MCF 10A (cell line): ENCODE results near the gene GDPD1. TPM values are rescaled to one million over a fixed set of nuclear protein-coding genes. Genes with fewer than 3 reads are reported as not detected.

Experiments used
- BruUV-seq: library from RNA; stranded (reverse); fragments of 400-500 nt; replicated peaks from 2 replicates; lab custom pipeline; 2021; lab: Mats Ljungman, UMichigan
- CTCF ChIA-PET: fragments of 300-600 bp; sonication (Branson Sonifier 250); formaldehyde crosslinking; extraction: SDS; loops from one replicate; lab custom pipeline; 2021; ENCODE audit warnings: antibody characterized with exemption, inconsistent platforms; lab: Yijun Ruan, JAX
- POLR2A ChIA-PET: fragments of 300-600, 350-650 bp; sonication (Branson Sonifier 250); formaldehyde crosslinking; extraction: SDS; loops from one replicate; lab custom pipeline; 2020; ENCODE audit warnings: antibody characterized with exemption, inconsistent platforms; lab: Yijun Ruan, JAX
- DNase-seq: peaks from one replicate; pipeline ENCODE4 v3.0.0-alpha.2; 2018; ENCODE audit not compliant: unreplicated experiment
- H3K27ac Mint-ChIP-seq: one replicate; pipeline ENCODE4 v1.8.0; 2022; ENCODE audit warnings: mild to moderate bottlenecking, low read depth, mixed read lengths; ENCODE audit not compliant: unreplicated experiment
- H3K27me3 Mint-ChIP-seq: one replicate; pipeline ENCODE4 v1.8.0; 2022; ENCODE audit warnings: mixed read lengths; ENCODE audit not compliant: insufficient read depth, unreplicated experiment
- H3K36me3 Mint-ChIP-seq: one replicate; pipeline ENCODE4 v1.8.0; 2022; ENCODE audit warnings: mild to moderate bottlenecking, moderate library complexity, mixed read lengths; ENCODE audit not compliant: insufficient read depth, unreplicated experiment
- H3K4me1 Mint-ChIP-seq: one replicate; pipeline ENCODE4 v1.8.0; 2022; ENCODE audit warnings: mixed read lengths; ENCODE audit not compliant: insufficient read depth, unreplicated experiment
- H3K4me3 Mint-ChIP-seq: one replicate; pipeline ENCODE4 v1.8.0; 2022; ENCODE audit warnings: mild to moderate bottlenecking, moderate library complexity, mixed read lengths; ENCODE audit not compliant: unreplicated experiment
- H3K9me3 Mint-ChIP-seq: one replicate; pipeline ENCODE4 v1.8.0; 2022; ENCODE audit warnings: mixed read lengths; ENCODE audit not compliant: unreplicated experiment
- intact Hi-C: fragments of 100-400 bp; cut with micrococcal nuclease; formaldehyde crosslinking; loops from 2 replicates; pipeline ENCODE4 v1.14.1; 2022
- total RNA-seq: library from RNA; stranded (reverse); gene quantifications from 2 replicates; pipeline ENCODE4 v1.2.3, GENCODE V29; 2022
- TF ChIP-seq, protein P1 (sequence below): fragments of 200-600 bp; IDR thresholded peaks from one replicate; pipeline ENCODE4 v1.8.0; 2022; ENCODE audit warnings: antibody characterized with exemption, mild to moderate bottlenecking; ENCODE audit not compliant: unreplicated experiment

The GDPD1 gene
- total RNA-seq, 1 experiment from 2014 or later = 2.9 TPM

DNA sequence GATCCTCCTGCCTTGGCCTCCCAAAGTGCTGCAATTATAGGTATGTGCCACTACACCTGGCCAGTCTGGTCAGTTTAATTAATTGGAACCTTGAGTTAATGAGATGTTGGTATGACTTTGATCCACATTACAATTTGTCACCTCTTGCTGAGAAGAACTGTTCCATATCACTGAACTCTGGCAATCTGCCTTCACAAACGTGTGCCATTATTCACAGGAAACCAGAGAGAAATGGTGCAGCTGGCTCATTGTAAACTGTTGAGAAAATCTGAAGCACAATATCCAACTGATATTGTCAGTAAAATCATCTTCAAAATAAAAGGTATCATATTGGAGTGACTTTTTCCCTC is 71.8 kb downstream of the GDPD1 start:
- Mint-ChIP-seq H3K4me3 (no peak overlapping the region), H3K27ac (no peak overlapping the region), H3K9me3 (no peaks in the 10 kb centered on the region), H3K27me3 (no peaks in the 10 kb centered on the region), H3K36me3 (no peaks in the 10 kb centered on the region), H3K4me1 (no peaks in the 10 kb centered on the region)
- intact Hi-C loops = no loop called here
- TF ChIP-seq, protein P1, sequence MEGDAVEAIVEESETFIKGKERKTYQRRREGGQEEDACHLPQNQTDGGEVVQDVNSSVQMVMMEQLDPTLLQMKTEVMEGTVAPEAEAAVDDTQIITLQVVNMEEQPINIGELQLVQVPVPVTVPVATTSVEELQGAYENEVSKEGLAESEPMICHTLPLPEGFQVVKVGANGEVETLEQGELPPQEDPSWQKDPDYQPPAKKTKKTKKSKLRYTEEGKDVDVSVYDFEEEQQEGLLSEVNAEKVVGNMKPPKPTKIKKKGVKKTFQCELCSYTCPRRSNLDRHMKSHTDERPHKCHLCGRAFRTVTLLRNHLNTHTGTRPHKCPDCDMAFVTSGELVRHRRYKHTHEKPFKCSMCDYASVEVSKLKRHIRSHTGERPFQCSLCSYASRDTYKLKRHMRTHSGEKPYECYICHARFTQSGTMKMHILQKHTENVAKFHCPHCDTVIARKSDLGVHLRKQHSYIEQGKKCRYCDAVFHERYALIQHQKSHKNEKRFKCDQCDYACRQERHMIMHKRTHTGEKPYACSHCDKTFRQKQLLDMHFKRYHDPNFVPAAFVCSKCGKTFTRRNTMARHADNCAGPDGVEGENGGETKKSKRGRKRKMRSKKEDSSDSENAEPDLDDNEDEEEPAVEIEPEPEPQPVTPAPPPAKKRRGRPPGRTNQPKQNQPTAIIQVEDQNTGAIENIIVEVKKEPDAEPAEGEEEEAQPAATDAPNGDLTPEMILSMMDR = no peak
- DNase-seq = no peak
- POLR2A ChIA-PET = no interaction called here
- CTCF ChIA-PET = interaction anchor here (0.5 kb wide), 1 partner anchor 20 kb away, joined by 4 read pairs; no protein-coding TSS in a partner anchor
- BruUV-seq = no TSS peak

DNA sequence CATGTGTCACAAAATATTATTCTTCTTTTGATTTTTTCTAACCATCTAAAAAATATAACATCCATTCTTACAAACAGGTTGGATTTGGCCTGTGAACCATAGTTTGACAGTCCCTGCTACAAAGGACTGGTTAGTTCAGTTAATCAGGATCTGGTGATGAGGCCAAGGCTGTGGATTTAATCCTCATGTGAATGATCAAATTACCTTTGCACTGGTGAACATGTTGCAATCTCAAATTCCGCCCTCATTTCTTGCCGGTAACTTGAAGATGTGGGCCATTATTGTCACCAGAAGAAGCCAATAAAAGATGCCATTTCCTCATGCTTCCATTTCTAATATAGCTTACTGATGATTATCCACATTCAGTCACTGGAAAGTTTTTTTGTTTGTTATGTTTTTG is 75.9 kb downstream of the GDPD1 start:
- TF ChIP-seq, protein P1 = no peak
- intact Hi-C loops = no loop called here
- no peak for DNase-seq
- no peaks in the 10 kb centered on the region for H3K4me1 Mint-ChIP-seq
- no peaks in the 10 kb centered on the region for H3K9me3 Mint-ChIP-seq
- CTCF ChIA-PET = interaction anchor here (1.0 kb wide), 1 partner anchor 145 kb away, joined by 3 read pairs; no protein-coding TSS in a partner anchor
- no peak overlapping the region for H3K4me3 Mint-ChIP-seq
- no peak overlapping the region for H3K27ac Mint-ChIP-seq
- no peaks in the 10 kb centered on the region for H3K36me3 Mint-ChIP-seq
- POLR2A ChIA-PET = no interaction called here
- no TSS peak for BruUV-seq
- no peaks in the 10 kb centered on the region for H3K27me3 Mint-ChIP-seq

DNA sequence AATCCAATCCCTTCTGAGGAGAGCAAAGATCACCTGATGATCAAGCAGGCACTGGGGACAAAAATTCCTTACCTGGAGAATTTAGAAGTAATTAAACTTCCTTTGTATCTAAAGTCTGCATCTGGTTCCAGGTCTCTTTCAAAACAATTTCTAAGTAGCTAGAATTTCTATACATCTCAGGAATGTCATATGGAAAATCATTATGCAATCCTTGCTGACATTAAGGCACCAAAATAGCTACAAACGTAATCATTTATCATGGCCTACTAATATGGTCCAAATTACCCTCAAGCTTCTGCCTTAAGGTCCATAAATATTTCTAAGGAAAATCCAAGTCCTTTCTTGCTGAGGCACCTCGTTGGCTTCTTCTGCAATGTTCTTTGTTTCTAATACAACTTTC is 78.2 kb downstream of the GDPD1 start:
- H3K9me3 Mint-ChIP-seq = no peaks in the 10 kb centered on the region
- no peaks in the 10 kb centered on the region for H3K27me3 Mint-ChIP-seq
- H3K4me1 Mint-ChIP-seq = no peaks in the 10 kb centered on the region
- BruUV-seq = no TSS peak
- intact Hi-C loops = no loop called here
- no peak for DNase-seq
- CTCF ChIA-PET = interaction anchor here (0.6 to 0.8 kb wide), 2 partner anchors 12 to 72 kb away, joined by 5 read pairs; no protein-coding TSS in a partner anchor
- POLR2A ChIA-PET = no interaction called here
- no peaks in the 10 kb centered on the region for H3K36me3 Mint-ChIP-seq
- TF ChIP-seq, protein P1 = no peak
- H3K27ac Mint-ChIP-seq = no peak overlapping the region
- no peak overlapping the region for H3K4me3 Mint-ChIP-seq

DNA sequence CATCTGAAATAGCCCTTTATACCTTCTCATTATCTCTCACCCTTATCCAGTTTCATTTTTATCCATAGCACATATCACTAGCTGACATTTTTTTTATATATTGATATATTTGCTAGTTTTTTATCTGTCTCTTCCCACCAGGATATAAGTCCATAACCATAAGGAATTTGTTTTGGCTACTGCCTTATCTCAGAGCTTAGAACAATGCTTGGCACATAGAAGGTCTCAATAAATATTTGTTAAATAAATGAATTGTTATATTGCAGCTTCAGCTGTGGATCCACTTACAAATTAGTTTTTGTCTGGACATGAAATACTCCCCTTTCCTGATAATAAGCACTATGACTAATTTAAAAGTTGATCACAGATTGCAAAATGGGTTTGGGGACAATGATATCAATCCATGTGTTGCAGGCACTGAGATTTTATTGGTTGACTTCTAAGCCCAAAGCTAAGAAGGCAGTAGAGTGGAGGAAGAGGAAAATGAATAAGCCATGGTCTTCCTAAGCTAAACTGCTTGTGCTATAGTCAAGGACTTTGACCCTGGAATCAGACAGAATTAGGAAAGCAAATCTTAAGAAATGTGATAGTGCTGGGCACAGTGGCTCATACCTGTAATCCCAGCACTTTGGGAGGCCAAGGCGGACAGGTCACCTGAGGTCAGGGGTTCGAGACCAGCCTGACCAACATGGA is 79.2 kb downstream of the GDPD1 start:
- Mint-ChIP-seq H3K4me3 (no peak overlapping the region), H3K27ac (no peak overlapping the region), H3K9me3 (no peaks in the 10 kb centered on the region), H3K36me3 (no peaks in the 10 kb centered on the region), H3K27me3 (peaks cover under 1% of the 10 kb centered on the region), H3K4me1 (no peaks in the 10 kb centered on the region)
- TF ChIP-seq, protein P1 = no peak
- BruUV-seq = no TSS peak
- intact Hi-C loops = no loop called here
- POLR2A ChIA-PET = no interaction called here
- CTCF ChIA-PET = interaction anchor here (0.6 to 1.6 kb wide), 3 partner anchors 11 to 656 kb away, joined by 3 to 4 read pairs (median 4); no protein-coding TSS in a partner anchor
- DNase-seq = no peak
